GM19468 (cell line): ENCODE data around the gene EPHA1.
"Not testable (repeated sequence)": the region's sequence is repeated elsewhere in the genome, so short reads cannot be mapped to it uniquely, and the experiment has no call there.

Source experiments
- ATAC-seq: cut with Tn5 transposase; IDR thresholded peaks from one replicate; pipeline ENCODE4 v1.9.1; 2021; ENCODE audit warnings: mild to moderate bottlenecking, moderate library complexity, moderate number of reproducible peaks; ENCODE audit not compliant: unreplicated experiment; ENCODE audit errors: extremely low read depth

Gene EPHA1

GRCh38 chr7:143407287-143408251 lies 1.1 kb downstream of the EPHA1 start:
- no peak for ATAC-seq

GRCh38 chr7:143406002-143406357 lies 2.7 kb downstream of the EPHA1 start:
- ATAC-seq, result no peak

GRCh38 chr7:143405173-143406001 lies 3.3 kb downstream of the EPHA1 start:
- ATAC-seq, result no peak

GRCh38 chr7:143402233-143402632 lies 6.4 kb downstream of the EPHA1 start:
- ATAC-seq, result not testable (repeated sequence)

- no peak for ATAC-seq
Observed at GRCh38 chr7:143401265-143401664, 7.4 kb downstream of the EPHA1 start.

GRCh38 chr7:143399642-143400041 lies 9.0 kb downstream of the EPHA1 start:
- ATAC-seq, result no peak

- no peak for ATAC-seq
Observed at GRCh38 chr7:143399151-143399550, 9.5 kb downstream of the EPHA1 start.

GRCh38 chr7:143398616-143399015 lies 10.0 kb downstream of the EPHA1 start:
- no peak for ATAC-seq

GRCh38 chr7:143397710-143398530 lies 10.7 kb downstream of the EPHA1 start:
- no peak for ATAC-seq

GRCh38 chr7:143396625-143397556 lies 11.8 kb downstream of the EPHA1 start:
- no peak for ATAC-seq

- no peak for ATAC-seq
Observed at GRCh38 chr7:143396182-143396581, 12.5 kb downstream of the EPHA1 start.

- ATAC-seq, result no peak
Observed at GRCh38 chr7:143395187-143396149, 13.2 kb downstream of the EPHA1 start.

- ATAC-seq, result no peak
Observed at GRCh38 chr7:143394777-143395176, 13.9 kb downstream of the EPHA1 start.

GRCh38 chr7:143394068-143394467 lies 14.6 kb downstream of the EPHA1 start:
- ATAC-seq, result no peak

GRCh38 chr7:143393267-143394041 lies 15.2 kb downstream of the EPHA1 start:
- no peak for ATAC-seq

- ATAC-seq, result no peak
Observed at GRCh38 chr7:143392875-143393266, 15.8 kb downstream of the EPHA1 start.

GRCh38 chr7:143392427-143392826 lies 16.2 kb downstream of the EPHA1 start:
- not testable (repeated sequence) for ATAC-seq
